Measurements from ENCODE around the gene PHF13. TPM values are rescaled to one million over a fixed set of nuclear protein-coding genes. Genes with fewer than 3 reads are reported as not detected.

Gene PHF13
- total and polyA plus RNA-seq, 8 donors: 4.0 to 8.3 (median 4.8) TPM

GRCh38 chr1:6614929-6615785, 1.6 kb downstream of the PHF13 start:
- peaks cover 6 to 9% (median 8%) of the 10 kb centered on the region in 3 donors for H3K4me1 ChIP-seq
- no peak for ATAC-seq
- peak overlapping the region in 3 of 4 donors; percentile 16 to 84 (median 82) for H3K27ac ChIP-seq
- TF ChIP-seq CTCF (IDR thresholded peaks at IDR 0.05): no peak
- DNase-seq: peak in 1 of 6 donors; percentile 73
- no peak for FAIRE-seq
- H3K36me3 ChIP-seq: peaks cover 0 to 3% (median 0%) of the 10 kb centered on the region in 3 donors
- 1 to 2% methylated on average over 50 to 82 of the region's 82 CpGs for WGBS, 2 donors
- intact Hi-C loops (cut with DNase I): no loop called here
- H3K27me3 ChIP-seq: no peaks in the 10 kb centered on the region
- H3K9me3 ChIP-seq: no peaks in the 10 kb centered on the region
- peak overlapping the region; percentile 86 to 97 (median 91) for H3K4me3 ChIP-seq

- H3K9me3 ChIP-seq: no peaks in the 10 kb centered on the region
- 91 to 94% methylated on average over 4 of the region's 4 CpGs for WGBS, 2 donors
- no peak overlapping the region for H3K4me3 ChIP-seq
- TF ChIP-seq CTCF (IDR thresholded peaks at IDR 0.05): no peak
- peaks cover 0 to 4% (median 0%) of the 10 kb centered on the region in 3 donors for H3K4me1 ChIP-seq
- ATAC-seq (no peak), FAIRE-seq (no peak), DNase-seq (no peak)
- H3K27ac ChIP-seq: no peak overlapping the region
- peaks cover 0 to 16% (median 4%) of the 10 kb centered on the region in 3 donors for H3K36me3 ChIP-seq
- H3K27me3 ChIP-seq: no peaks in the 10 kb centered on the region
- intact Hi-C loops (cut with DNase I): no loop called here
Measured at GRCh38 chr1:6619045-6619444, 5.5 kb downstream of the PHF13 start.

- intact Hi-C loops (cut with DNase I): no loop called here
- DNase-seq: no peak
- H3K27me3 ChIP-seq: no peaks in the 10 kb centered on the region
- no peak for ATAC-seq
- no peak overlapping the region for H3K27ac ChIP-seq
- 91% methylated on average over 41 of the region's 41 CpGs for WGBS, 2 donors
- peaks cover 0 to 7% (median 6%) of the 10 kb centered on the region in 3 donors for H3K4me1 ChIP-seq
- no peak for TF ChIP-seq CTCF (IDR thresholded peaks at IDR 0.05)
- H3K36me3 ChIP-seq: peaks cover 0 to 16% (median 4%) of the 10 kb centered on the region in 3 donors
- no peaks in the 10 kb centered on the region for H3K9me3 ChIP-seq
- FAIRE-seq: no peak
- H3K4me3 ChIP-seq: no peak overlapping the region
Measured at GRCh38 chr1:6621429-6622391, 8.2 kb downstream of the PHF13 start.

GRCh38 chr1:6622396-6623152, 9.0 kb downstream of the PHF13 start:
- TF ChIP-seq CTCF (IDR thresholded peaks at IDR 0.05): no peak
- Histone ChIP-seq H3K27me3 (no peaks in the 10 kb centered on the region), H3K9me3 (no peaks in the 10 kb centered on the region), H3K4me3 (no peak overlapping the region), H3K27ac (no peak overlapping the region), H3K4me1 (peaks cover 0 to 7% (median 6%) of the 10 kb centered on the region in 3 donors), H3K36me3 (peaks cover 0 to 16% (median 4%) of the 10 kb centered on the region in 3 donors)
- FAIRE-seq: no peak
- DNase-seq: no peak
- intact Hi-C loops (cut with DNase I): no loop called here
- 88 to 90% methylated on average over 10 of the region's 10 CpGs for WGBS, 2 donors
- ATAC-seq: no peak
